ENCODE results near the gene GAS7. TPM values are rescaled to one million over a fixed set of nuclear protein-coding genes. Genes with fewer than 3 reads are reported as not detected.

Gene GAS7
- total RNA-seq (2014; rRNA removed; shearing (Covaris generic)) = 12.6 and 14.3 TPM in 2 replicates

- no peak for DNase-seq (ENCODE audit: low spot score)
- in situ Hi-C loops (cut with HindIII; ENCODE audit: low sequenced_read_pairs) = no loop called here
Measured at GRCh38 chr17:10198509-10199249, at the start of gene GAS7. Gene GAS7, minus strand, starts transcription at chr17:10198606.

- in situ Hi-C loops (cut with HindIII; ENCODE audit: low sequenced_read_pairs) = no loop called here
Measured at GRCh38 chr17:10247810-10248209, 49.4 kb upstream of the GAS7 start.

GRCh38 chr17:10243883-10244844 is 45.8 kb upstream of the GAS7 start:
- DNase-seq (ENCODE audit: low spot score) = no peak
- in situ Hi-C loops (cut with HindIII; ENCODE audit: low sequenced_read_pairs) = no loop called here

More at GRCh38 chr17:10247810-10248209, 49.4 kb upstream of the GAS7 start:
- no peak for DNase-seq (ENCODE audit: low spot score)

GRCh38 chr17:10241781-10242180 is 43.4 kb upstream of the GAS7 start:
- no peak for DNase-seq (ENCODE audit: low spot score)
- in situ Hi-C loops (cut with HindIII; ENCODE audit: low sequenced_read_pairs) = no loop called here

- in situ Hi-C loops (cut with HindIII; ENCODE audit: low sequenced_read_pairs) = no loop called here
- no peak for DNase-seq (ENCODE audit: low spot score)
Measured at GRCh38 chr17:10238661-10239060, 40.3 kb upstream of the GAS7 start.

- in situ Hi-C loops (cut with HindIII; ENCODE audit: low sequenced_read_pairs) = no loop called here
Measured at GRCh38 chr17:10234033-10234432, 35.6 kb upstream of the GAS7 start.

GRCh38 chr17:10233161-10233560 is 34.8 kb upstream of the GAS7 start:
- in situ Hi-C loops (cut with HindIII; ENCODE audit: low sequenced_read_pairs) = no loop called here
- no peak for DNase-seq (ENCODE audit: low spot score)

More at GRCh38 chr17:10234033-10234432, 35.6 kb upstream of the GAS7 start:
- no peak for DNase-seq (ENCODE audit: low spot score)

GRCh38 chr17:10229181-10229580 is 30.8 kb upstream of the GAS7 start:
- in situ Hi-C loops (cut with HindIII; ENCODE audit: low sequenced_read_pairs) = no loop called here
- DNase-seq (ENCODE audit: low spot score) = no peak

- peak; percentile 31 for DNase-seq (ENCODE audit: low spot score)
- in situ Hi-C loops (cut with HindIII; ENCODE audit: low sequenced_read_pairs) = no loop called here
Measured at GRCh38 chr17:10226930-10227695, 28.7 kb upstream of the GAS7 start.

- in situ Hi-C loops (cut with HindIII; ENCODE audit: low sequenced_read_pairs) = no loop called here
- no peak for DNase-seq (ENCODE audit: low spot score)
Measured at GRCh38 chr17:10224582-10225195, 26.3 kb upstream of the GAS7 start.

- in situ Hi-C loops (cut with HindIII; ENCODE audit: low sequenced_read_pairs) = no loop called here
- DNase-seq (ENCODE audit: low spot score) = no peak
Measured at GRCh38 chr17:10219193-10219592, 20.8 kb upstream of the GAS7 start.

- no peak for DNase-seq (ENCODE audit: low spot score)
- in situ Hi-C loops (cut with HindIII; ENCODE audit: low sequenced_read_pairs) = no loop called here
Measured at GRCh38 chr17:10217916-10218315, 19.5 kb upstream of the GAS7 start.

GRCh38 chr17:10216213-10216938 is 18.0 kb upstream of the GAS7 start:
- peak; percentile 27 for DNase-seq (ENCODE audit: low spot score)
- in situ Hi-C loops (cut with HindIII; ENCODE audit: low sequenced_read_pairs) = no loop called here

GRCh38 chr17:10215286-10215685 is 16.9 kb upstream of the GAS7 start:
- in situ Hi-C loops (cut with HindIII; ENCODE audit: low sequenced_read_pairs) = no loop called here
- DNase-seq (ENCODE audit: low spot score) = no peak

GRCh38 chr17:10211666-10212065 is 13.3 kb upstream of the GAS7 start:
- no peak for DNase-seq (ENCODE audit: low spot score)
- in situ Hi-C loops (cut with HindIII; ENCODE audit: low sequenced_read_pairs) = no loop called here

GRCh38 chr17:10210151-10210574 is 11.8 kb upstream of the GAS7 start:
- in situ Hi-C loops (cut with HindIII; ENCODE audit: low sequenced_read_pairs) = no loop called here
- no peak for DNase-seq (ENCODE audit: low spot score)

- DNase-seq (ENCODE audit: low spot score) = no peak
- in situ Hi-C loops (cut with HindIII; ENCODE audit: low sequenced_read_pairs) = no loop called here
Measured at GRCh38 chr17:10208604-10209193, 10.3 kb upstream of the GAS7 start.

- in situ Hi-C loops (cut with HindIII; ENCODE audit: low sequenced_read_pairs) = no loop called here
Measured at GRCh38 chr17:10207153-10207552, 8.7 kb upstream of the GAS7 start.

More at GRCh38 chr17:10207153-10207552, 8.7 kb upstream of the GAS7 start:
- no peak for DNase-seq (ENCODE audit: low spot score)

Measured in G401 (cell line).